HS-27A (cell line): ENCODE measurements around the gene VEGFA.

Source experiments
- DNase-seq: peaks from one replicate; pipeline ENCODE4 v3.0.0-alpha.2; 2012; ENCODE audit warnings: low read depth, missing footprints

Gene VEGFA

GRCh38 chr6:43738877-43739641, 31.0 kb upstream of the VEGFA start:
- DNase-seq: no peak

- no peak for DNase-seq
These were observed 30.3 kb upstream of the VEGFA start for GRCh38 chr6:43739642-43740091.

GRCh38 chr6:43740321-43740960, 29.6 kb upstream of the VEGFA start:
- DNase-seq: no peak

- no peak for DNase-seq
These were observed 28.8 kb upstream of the VEGFA start for GRCh38 chr6:43740961-43741764.

- no peak for DNase-seq
These were observed 28.2 kb upstream of the VEGFA start for GRCh38 chr6:43741829-43742228.

- no peak for DNase-seq
These were observed 27.7 kb upstream of the VEGFA start for GRCh38 chr6:43742285-43742684.

- no peak for DNase-seq
These were observed 26.9 kb upstream of the VEGFA start for GRCh38 chr6:43742931-43743632.

- DNase-seq: no peak
These were observed 26.2 kb upstream of the VEGFA start for GRCh38 chr6:43743682-43744381.

GRCh38 chr6:43744491-43744890, 25.5 kb upstream of the VEGFA start:
- DNase-seq: no peak

GRCh38 chr6:43744931-43745727, 24.9 kb upstream of the VEGFA start:
- DNase-seq: no peak

GRCh38 chr6:43746071-43746470, 23.9 kb upstream of the VEGFA start:
- DNase-seq: no peak

- DNase-seq: no peak
These were observed 23.4 kb upstream of the VEGFA start for GRCh38 chr6:43746613-43747102.

- no peak for DNase-seq
These were observed 22.2 kb upstream of the VEGFA start for GRCh38 chr6:43747784-43748183.

GRCh38 chr6:43748765-43749164, 21.2 kb upstream of the VEGFA start:
- DNase-seq: no peak

- DNase-seq: no peak
These were observed 20.6 kb upstream of the VEGFA start for GRCh38 chr6:43749461-43749860.

GRCh38 chr6:43750622-43751021, 19.4 kb upstream of the VEGFA start:
- no peak for DNase-seq

GRCh38 chr6:43753570-43754183, 16.3 kb upstream of the VEGFA start:
- no peak for DNase-seq

GRCh38 chr6:43757966-43758616, 11.9 kb upstream of the VEGFA start:
- no peak for DNase-seq

- DNase-seq: no peak
These were observed 11.4 kb upstream of the VEGFA start for GRCh38 chr6:43758617-43759050.
